A549 treated with Hydrocortisone at 1 μM for 4 hours (cell line): ENCODE results near the gene PROSER3. TPM values are rescaled to one million over a fixed set of nuclear protein-coding genes. Genes with fewer than 3 reads are reported as not detected.

Experiments
- total RNA-seq: library from RNA; stranded (reverse); fragments of 200-300 nt; extraction: Qiagen RNA extraction; gene quantifications from 5 replicates; pipeline ENCODE4 v1.2.3, GENCODE V29; 2022

PROSER3 gene
- total RNA-seq = 19.6 to 32.1 TPM (median 24.2 TPM) in 5 replicates

GRCh38 chr19:35757749-35758608, at the start of gene PROSER3:
Gene PROSER3, plus strand, starts transcription at chr19:35758176. Its CDS starts 40 bp downstream, at chr19:35758216.

DNA sequence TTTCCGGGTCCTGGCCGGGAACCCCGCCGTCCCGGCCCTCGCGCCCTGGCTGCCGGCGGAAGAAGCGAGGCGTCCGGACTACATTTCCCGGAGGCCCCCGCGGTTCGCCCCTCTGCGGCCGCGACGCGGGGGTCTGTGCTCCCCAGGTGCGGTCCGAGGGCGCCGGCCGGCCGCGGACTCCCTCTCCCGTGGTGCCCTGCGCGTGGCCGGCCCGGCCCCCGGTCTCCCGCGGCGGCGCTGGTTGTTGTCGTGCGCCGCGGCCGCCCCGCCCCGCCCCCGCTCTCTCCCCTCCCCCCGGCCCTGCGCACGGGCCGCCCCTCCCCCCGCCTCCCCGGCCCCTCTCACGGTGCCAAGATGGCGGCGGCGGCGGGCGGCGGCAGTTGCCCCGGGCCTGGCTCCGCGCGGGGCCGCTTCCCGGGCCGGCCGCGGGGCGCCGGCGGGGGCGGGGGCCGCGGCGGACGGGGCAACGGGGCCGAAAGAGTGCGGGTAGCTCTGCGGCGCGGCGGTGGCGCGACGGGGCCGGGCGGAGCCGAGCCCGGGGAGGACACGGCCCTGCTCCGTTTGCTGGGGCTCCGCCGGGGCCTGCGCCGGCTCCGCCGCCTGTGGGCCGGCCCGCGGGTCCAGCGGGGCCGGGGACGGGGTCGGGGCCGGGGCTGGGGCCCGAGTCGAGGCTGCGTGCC, 40.2 kb upstream of the PROSER3 start, which contains the start of gene KMT2B:
KMT2B (plus strand) TSS at position 339 of the 680 bp plus-strand sequence; CDS start at position 355, 16 bp downstream.

DNA sequence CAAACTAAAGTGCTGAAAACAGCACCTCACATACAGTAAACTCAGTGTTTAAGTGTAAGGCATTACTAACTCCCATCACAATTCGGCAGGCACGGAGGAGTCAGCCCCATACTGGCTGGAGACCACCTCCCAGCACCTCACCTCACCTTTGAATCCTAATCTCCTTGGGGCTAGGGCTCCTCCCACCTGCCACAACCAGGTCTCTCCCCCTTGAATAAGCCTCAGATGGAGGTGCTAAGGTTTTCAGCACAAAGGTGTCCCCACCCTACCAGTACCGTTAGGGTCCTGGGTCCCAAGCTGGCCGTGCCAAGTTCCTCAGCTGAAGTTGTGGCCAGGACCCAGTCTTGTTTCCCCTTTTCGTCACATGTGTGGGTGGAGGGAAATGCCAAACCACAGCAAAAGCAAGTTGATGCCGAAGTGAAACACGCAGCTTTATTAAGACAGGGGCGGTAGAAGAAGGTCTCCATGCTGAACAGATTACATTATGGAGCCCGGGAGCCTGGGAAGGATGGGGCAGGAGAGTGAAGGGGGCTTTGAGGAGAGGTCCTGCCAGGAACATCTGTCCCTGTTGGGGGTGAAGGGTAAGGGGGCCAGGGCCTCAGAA, 15.8 kb upstream of the PROSER3 start, which contains the start of gene IGFLR1:
IGFLR1 (minus strand) TSS at position 332 of the 604 bp plus-strand sequence. CDS start 1,272 bp downstream, outside the sequence.

GRCh38 chr19:35745328-35746086, 12.5 kb upstream of the PROSER3 start, which contains the start of the genes PSENEN and U2AF1L4:
Gene PSENEN, plus strand, starts transcription at chr19:35745651. Its CDS starts 280 bp downstream, at chr19:35745931.
Gene U2AF1L4, minus strand, starts transcription at chr19:35745418. Its CDS starts 27 bp downstream, at chr19:35745391.

DNA sequence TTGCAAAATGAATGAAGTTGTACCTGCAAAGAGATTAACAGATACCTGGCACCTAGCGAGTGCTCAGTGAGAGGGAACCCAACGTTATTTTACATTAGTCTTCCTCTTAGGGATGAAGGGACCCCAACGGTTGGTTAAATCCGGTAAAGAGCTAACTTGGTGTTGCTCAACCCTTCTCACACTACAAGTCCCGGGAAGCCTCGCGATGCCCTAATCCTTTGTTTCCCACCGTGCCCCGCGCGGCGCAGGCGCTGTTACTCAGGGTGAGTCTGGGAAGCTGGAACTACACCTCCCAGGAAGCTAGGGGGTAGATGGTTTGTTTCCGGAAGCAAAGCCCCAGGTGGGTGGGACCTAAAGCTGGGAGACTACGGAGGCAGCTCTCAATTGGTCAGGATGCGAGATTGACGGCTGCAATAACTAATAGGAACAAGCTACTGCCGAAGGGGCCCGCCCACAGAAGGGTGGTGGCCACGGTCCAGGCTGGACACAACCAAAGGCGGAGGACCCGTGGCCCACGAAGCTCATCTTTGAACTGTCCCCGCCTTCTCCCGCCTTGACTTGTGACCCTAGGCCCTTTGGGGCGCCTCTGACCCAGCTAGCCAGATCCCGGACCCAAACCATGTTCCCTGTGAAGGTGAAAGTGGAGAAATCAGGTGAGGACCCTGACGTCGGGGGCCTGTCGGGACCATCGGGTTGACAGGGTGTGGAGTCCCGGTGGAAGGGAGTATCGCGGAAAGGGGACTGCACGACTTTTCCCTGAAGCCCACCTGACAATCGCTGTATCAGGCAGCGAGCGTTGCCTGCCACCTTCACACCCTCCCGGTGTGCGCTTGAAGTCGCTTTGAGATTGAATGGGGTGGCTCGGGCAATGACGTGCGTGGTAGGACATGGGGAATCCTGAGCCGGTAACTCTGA, 9.6 kb upstream of the PROSER3 start, which contains the start of gene LIN37:
LIN37 (plus strand) TSS at position 471 of the 915 bp plus-strand sequence; CDS start at position 620, 149 bp downstream.

GRCh38 chr19:35756377-35757230, 1.4 kb upstream of the PROSER3 start, which contains the start of gene HSPB6:
Gene HSPB6, minus strand, starts transcription at chr19:35757029. Its CDS starts 21 bp downstream, at chr19:35757008.

DNA sequence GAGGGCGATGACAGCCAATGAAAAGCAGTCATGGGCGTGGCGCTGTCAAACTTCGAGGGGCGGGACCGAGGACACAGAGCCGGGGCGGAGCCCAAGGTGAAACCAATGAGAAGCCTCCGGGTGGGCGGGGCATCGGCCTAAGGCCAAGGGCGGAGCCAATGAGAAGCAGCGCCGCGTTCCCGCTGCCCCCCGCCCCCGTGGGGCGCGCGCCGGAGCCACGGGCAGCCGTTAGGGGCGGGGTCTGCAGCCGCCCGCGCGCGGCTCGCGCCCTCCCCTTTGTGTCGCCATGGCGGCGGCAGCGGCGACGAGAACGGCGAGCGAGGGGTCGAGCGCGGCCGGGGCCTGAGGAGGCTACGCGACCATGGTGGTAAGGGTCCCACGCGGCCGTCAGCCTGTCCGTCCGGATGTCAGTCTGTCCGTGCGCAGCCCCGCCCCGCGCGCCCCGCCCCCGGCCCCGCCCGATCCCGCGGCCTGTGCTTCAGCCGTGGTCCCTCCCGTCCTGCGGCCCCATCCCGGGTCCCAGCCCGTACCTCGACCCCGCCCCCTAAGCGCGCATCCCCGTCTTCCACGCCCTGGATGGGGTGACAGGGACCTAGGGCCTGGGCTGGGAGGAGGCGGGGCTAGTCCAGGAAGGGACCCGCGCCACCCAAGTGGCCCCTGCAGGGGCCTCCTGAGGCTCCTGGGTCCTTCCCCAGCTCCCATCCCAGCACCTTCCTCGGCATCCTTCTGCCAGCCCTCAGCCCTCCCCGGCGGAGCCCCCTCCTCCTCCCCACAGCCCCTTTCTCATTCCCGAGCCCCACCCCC, 17.5 kb downstream of the PROSER3 start, which contains the start of gene ARHGAP33:
ARHGAP33 (plus strand) TSS at position 267 of the 804 bp plus-strand sequence; CDS start at position 362, 95 bp downstream.

GRCh38 chr19:35812220-35813042, 54.5 kb downstream of the PROSER3 start, which contains the start of gene PRODH2:
Gene PRODH2, minus strand, starts transcription at chr19:35812845. Its CDS starts 40 bp downstream, at chr19:35812805.

Other genes with a start within 250 kb of the PROSER3 start
- 33.8 to 45.0 TPM (median 35.0 TPM) in 5 replicates for gene DMKN, start 244.5 kb upstream of the PROSER3 start, total RNA-seq
- 2.2 to 4.6 TPM (median 3.5 TPM) in 5 replicates for gene SBSN, start 229.9 kb upstream of the PROSER3 start, total RNA-seq
- 0.09 TPM in 1 of 5 replicates, not detected in the others for gene GAPDHS, start 224.7 kb upstream of the PROSER3 start, total RNA-seq
- gene TMEM147, start 212.6 kb upstream of the PROSER3 start, total RNA-seq = 323 to 433 TPM (median 412 TPM) in 5 replicates
- gene ATP4A, start 194.5 kb upstream of the PROSER3 start, total RNA-seq = 0.07 to 0.09 TPM in 2 of 5 replicates, not detected in the others
- not detected in 5 replicates for gene PMIS2, start 172.0 kb upstream of the PROSER3 start, total RNA-seq
- gene HAUS5, start 145.4 kb upstream of the PROSER3 start, total RNA-seq = 13.0 to 16.4 TPM (median 14.9 TPM) in 5 replicates
- 147 to 203 TPM (median 195 TPM) in 5 replicates for gene RBM42, start 129.1 kb upstream of the PROSER3 start, total RNA-seq
- 1.5 to 3.3 TPM (median 2.9 TPM) in 5 replicates for gene ETV2, start 116.4 kb upstream of the PROSER3 start, total RNA-seq
- 1,261 to 1,482 TPM (median 1,322 TPM) in 5 replicates for gene COX6B1, start 109.9 kb upstream of the PROSER3 start, total RNA-seq
- 0.52 to 1.5 TPM (median 1.0 TPM) in 5 replicates for gene UPK1A, start 91.7 kb upstream of the PROSER3 start, total RNA-seq
- gene ZBTB32, start 53.6 kb upstream of the PROSER3 start, total RNA-seq = not detected in 5 replicates
- 53.9 to 62.2 TPM (median 56.6 TPM) in 5 replicates for gene KMT2B, start 40.2 kb upstream of the PROSER3 start, total RNA-seq
- 11.5 to 12.9 TPM (median 11.8 TPM) in 5 replicates for gene IGFLR1, start 15.7 kb upstream of the PROSER3 start, total RNA-seq
- gene U2AF1L4, start 12.8 kb upstream of the PROSER3 start, total RNA-seq = 21.9 to 27.5 TPM (median 24.7 TPM) in 5 replicates
- 250 to 344 TPM (median 287 TPM) in 5 replicates for gene PSENEN, start 12.5 kb upstream of the PROSER3 start, total RNA-seq
- gene LIN37, start 9.6 kb upstream of the PROSER3 start, total RNA-seq = 21.5 to 27.9 TPM (median 23.2 TPM) in 5 replicates
- gene HSPB6, start 1.1 kb upstream of the PROSER3 start, total RNA-seq = 0.14 to 0.35 TPM (median 0.29 TPM) in 5 replicates
- gene ARHGAP33, start 17.4 kb downstream of the PROSER3 start, total RNA-seq = 4.7 to 9.3 TPM (median 7.4 TPM) in 5 replicates
- 0.15 to 0.36 TPM (median 0.25 TPM) in 5 replicates for gene PRODH2, start 54.7 kb downstream of the PROSER3 start, total RNA-seq
- 0.35 to 0.68 TPM (median 0.59 TPM) in 5 replicates for gene NPHS1, start 94.3 kb downstream of the PROSER3 start, total RNA-seq
- 0.43 to 0.63 TPM (median 0.50 TPM) in 5 replicates for gene KIRREL2, start 98.7 kb downstream of the PROSER3 start, total RNA-seq
- 68.9 to 98.3 TPM (median 90.2 TPM) in 5 replicates for gene APLP1, start 110.4 kb downstream of the PROSER3 start, total RNA-seq
- gene NFKBID, start 142.4 kb downstream of the PROSER3 start, total RNA-seq = 5.2 to 6.5 TPM (median 6.3 TPM) in 5 replicates
- 0.29 to 0.79 TPM (median 0.46 TPM) in 4 of 5 replicates, not detected in the other for gene HCST, start 144.4 kb downstream of the PROSER3 start, total RNA-seq
- not detected in 5 replicates for gene TYROBP, start 150.1 kb downstream of the PROSER3 start, total RNA-seq
- 15.7 to 24.4 TPM (median 20.9 TPM) in 5 replicates for gene LRFN3, start 178.2 kb downstream of the PROSER3 start, total RNA-seq
- gene SDHAF1, start 237.0 kb downstream of the PROSER3 start, total RNA-seq = 28.9 to 48.5 TPM (median 46.4 TPM) in 5 replicates